RPMI7951 (cell line): ENCODE measurements around the gene NAP1L4. TPM values are rescaled to one million over a fixed set of nuclear protein-coding genes. Genes with fewer than 3 reads are reported as not detected.

Experiments
- DNase-seq: peaks from one replicate; pipeline ENCODE4 v3.0.0-alpha.2; 2012; ENCODE audit warnings: low read depth
- total RNA-seq: library from RNA; depleted of rRNA; stranded (reverse); fragments of >200 nt; shearing (Covaris generic); gene quantifications from 2 replicates; pipeline ENCODE4 v1.2.3, GENCODE V29; 2014

The NAP1L4 gene
- total RNA-seq, 1 experiment from 2014 or later: 81.1 TPM

DNA sequence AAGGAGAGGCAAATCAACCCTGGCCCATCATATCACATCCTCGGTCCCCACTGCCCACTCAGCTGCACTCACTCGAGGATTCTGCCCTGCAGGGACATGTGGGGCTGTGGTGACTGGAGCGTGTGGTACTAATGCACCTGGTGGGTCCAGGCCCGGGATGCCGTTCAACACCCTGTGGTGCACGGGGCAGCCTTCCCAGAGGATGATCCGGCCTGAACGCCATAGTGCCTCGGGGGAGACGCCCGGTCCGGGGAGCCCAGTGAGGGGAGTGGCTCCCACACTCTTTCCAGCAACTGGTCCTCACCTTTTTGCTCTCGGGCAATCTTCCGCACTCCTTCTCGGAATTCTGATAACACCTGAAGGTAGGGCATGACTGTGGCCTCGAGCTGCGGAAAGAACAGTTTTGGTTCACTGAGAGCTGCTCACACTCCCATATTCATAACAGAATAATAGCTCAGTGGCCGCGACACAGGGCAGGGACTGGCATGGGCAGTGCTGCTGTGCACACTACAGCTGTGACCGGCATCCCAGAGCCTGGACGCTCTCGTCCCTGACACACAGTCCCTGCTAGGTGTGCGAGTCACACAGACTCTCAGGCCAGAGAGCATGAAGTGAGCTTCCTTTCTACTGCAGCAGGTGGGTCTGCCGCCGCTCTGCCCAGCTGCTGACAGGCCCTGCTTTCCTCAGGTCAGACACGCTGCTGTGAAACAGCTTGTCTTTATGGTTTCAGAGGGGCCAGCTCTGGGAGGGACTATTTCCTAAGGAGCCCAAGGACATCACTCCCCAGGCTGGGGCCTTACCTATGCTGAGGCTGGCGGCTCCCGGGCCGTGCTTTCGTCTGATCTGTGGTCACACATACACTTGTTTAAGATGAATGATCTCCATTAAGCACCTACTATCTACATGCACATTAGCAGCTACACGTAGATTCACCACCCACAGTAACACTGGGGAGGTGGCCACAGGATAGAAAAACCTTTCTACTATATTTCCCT lies 20.1 kb upstream of the NAP1L4 start:
- DNase-seq: no peak

- DNase-seq: no peak
Measured at GRCh38 chr11:3010521-3011275, 18.6 kb upstream of the NAP1L4 start.

GRCh38 chr11:3010004-3010403 lies 17.9 kb upstream of the NAP1L4 start:
- DNase-seq: no peak

- no peak for DNase-seq
Measured at GRCh38 chr11:3009481-3009880, 17.4 kb upstream of the NAP1L4 start.

- DNase-seq: no peak
Measured at GRCh38 chr11:3008746-3009336, 16.7 kb upstream of the NAP1L4 start.

DNA sequence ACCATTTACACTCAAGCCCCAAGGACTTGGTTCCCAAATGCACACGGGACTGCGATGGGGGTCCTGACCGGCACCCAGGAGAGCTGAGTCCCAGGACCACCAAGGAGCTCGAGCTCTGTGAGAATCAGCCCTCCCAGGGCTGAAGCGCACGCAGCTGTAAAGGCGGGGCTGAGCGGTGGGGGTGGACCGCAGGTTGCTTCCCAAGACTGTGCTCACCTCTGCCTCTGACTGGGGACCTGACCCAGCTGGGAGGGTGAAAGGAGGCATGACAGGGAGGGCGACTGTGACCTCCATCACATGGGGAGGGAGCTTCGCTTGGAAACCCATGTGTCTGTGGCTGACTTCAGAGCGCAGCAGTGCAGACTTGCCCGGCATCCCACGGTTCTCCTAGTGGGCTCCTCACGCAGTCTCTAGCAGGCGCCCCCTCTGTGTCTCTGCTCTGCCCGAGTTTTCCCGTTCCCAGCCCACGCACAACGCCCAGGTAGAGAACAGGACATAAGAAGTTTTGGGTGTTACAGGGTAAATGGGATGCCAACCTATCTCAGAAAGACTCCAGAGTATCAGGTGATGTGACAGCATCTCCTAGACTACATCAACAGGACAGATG lies 15.4 kb upstream of the NAP1L4 start:
- DNase-seq: no peak

GRCh38 chr11:3006505-3007260 lies 14.6 kb upstream of the NAP1L4 start:
- no peak for DNase-seq

DNA sequence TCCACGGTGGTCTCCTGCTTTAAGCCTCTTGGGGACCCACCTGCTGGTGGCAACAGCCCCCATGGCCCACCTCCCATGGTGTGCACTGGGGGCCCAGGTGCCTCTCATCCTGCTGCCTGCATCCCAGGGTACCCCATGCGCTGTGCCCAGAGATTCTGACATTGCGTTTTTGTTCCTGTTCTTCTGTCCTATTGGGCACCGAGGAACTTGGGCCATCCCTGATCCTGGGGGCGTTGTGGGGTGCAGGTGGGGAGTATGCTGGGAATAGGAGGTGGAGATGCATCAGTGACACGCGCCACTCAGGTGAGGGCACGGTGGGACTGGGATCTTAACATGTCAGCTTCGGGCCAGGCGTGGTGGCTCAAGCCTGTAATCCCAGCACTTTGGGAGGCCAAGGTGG lies 12.4 kb upstream of the NAP1L4 start:
- DNase-seq: no peak

- no peak for DNase-seq
Measured at GRCh38 chr11:3003396-3004231, 11.5 kb upstream of the NAP1L4 start.

GRCh38 chr11:3002871-3003270 lies 10.7 kb upstream of the NAP1L4 start:
- no peak for DNase-seq

DNA sequence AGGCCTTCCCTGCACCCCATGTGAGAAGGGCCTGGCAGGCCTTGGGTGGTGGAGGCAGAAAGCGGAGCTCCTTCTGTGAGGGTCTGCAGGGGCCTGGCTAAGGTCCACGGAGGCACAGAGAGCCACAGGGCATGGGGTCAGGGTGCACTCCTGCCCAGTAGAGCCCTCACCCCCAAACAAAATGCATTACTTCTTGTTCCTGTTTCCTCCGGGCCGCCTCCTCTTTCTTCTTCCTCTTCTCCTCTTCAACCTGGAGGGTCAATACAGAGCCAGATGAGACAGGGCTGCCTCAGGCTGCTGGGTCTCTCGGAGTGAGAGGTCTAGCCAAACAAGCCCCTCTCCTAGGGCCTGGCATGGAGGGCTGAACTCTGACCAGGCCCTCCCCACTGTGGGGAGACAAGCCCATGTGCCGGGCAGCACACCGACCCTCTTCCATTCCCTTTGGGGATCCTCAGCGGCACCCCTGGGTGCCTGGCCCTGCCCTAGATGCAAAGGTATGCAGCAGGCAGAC lies 10.3 kb upstream of the NAP1L4 start:
- no peak for DNase-seq

DNA sequence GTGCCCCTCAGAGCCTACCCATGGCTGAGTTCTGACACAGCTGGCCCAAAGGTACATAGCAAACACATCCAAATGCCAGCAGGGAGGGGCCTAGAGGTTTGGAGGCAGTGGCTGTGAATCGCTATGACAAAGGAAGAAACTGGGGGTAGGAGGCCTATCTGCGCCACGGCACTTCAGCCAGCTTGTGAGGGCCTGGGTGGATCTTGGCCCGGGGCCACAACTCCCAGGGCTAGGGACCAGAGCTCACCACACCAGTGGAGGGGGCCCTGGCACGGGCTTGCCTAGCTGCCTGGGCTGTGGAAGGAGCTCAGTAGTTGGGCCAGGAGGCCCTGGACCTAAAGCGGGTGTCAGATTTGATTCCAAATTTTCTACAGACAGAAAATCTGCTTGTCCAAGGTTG lies 9.4 kb upstream of the NAP1L4 start:
- DNase-seq: no peak

- DNase-seq: peak; percentile 33
Measured at GRCh38 chr11:3000032-3000961, 8.2 kb upstream of the NAP1L4 start.

- no peak for DNase-seq
Measured at GRCh38 chr11:2999464-2999998, 7.4 kb upstream of the NAP1L4 start.

GRCh38 chr11:2998073-2998850 lies 6.1 kb upstream of the NAP1L4 start:
- DNase-seq: no peak

DNA sequence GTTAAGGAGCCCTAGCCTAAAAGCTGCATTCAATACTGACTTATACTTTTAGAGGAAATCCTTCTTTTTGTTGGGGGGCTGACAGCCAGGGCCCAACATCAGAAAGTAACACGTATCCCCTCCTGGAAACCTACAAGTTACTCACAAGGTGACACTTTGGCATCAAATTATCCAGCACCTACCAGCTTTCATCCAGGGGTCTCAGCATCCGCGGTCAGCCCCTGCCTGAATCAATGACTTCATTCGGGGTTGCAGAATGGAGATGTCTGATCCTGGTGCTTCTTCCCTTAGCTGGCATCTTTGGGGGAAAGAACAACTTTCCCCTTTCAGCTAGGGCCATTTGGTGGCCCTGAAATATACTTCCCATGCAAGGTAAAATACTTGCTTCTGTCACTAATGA lies 5.3 kb upstream of the NAP1L4 start:
- no peak for DNase-seq

- no peak for DNase-seq
Measured at GRCh38 chr11:2996976-2997375, 4.8 kb upstream of the NAP1L4 start.
